Measurements from ENCODE around the gene TRMT61B.

GRCh38 chr2:28906376-28906775 lies 36.3 kb upstream of the TRMT61B start:
- no peak for TF ChIP-seq POLR2A (IDR thresholded peaks at IDR 0.05)
- TF ChIP-seq, protein P1, sequence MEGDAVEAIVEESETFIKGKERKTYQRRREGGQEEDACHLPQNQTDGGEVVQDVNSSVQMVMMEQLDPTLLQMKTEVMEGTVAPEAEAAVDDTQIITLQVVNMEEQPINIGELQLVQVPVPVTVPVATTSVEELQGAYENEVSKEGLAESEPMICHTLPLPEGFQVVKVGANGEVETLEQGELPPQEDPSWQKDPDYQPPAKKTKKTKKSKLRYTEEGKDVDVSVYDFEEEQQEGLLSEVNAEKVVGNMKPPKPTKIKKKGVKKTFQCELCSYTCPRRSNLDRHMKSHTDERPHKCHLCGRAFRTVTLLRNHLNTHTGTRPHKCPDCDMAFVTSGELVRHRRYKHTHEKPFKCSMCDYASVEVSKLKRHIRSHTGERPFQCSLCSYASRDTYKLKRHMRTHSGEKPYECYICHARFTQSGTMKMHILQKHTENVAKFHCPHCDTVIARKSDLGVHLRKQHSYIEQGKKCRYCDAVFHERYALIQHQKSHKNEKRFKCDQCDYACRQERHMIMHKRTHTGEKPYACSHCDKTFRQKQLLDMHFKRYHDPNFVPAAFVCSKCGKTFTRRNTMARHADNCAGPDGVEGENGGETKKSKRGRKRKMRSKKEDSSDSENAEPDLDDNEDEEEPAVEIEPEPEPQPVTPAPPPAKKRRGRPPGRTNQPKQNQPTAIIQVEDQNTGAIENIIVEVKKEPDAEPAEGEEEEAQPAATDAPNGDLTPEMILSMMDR (IDR thresholded peaks at IDR 0.05): no peak
